RWPE2 (cell line): ENCODE data around the gene ZNF536.

Source experiments
- ATAC-seq: fragments of 200-7000 bp; cut with Tn5 transposase; 3 replicates; pipeline ENCODE4 v1.9.1; 2021; ENCODE audit warnings: low read depth
- DNase-seq: peaks from one replicate; pipeline ENCODE4 v3.0.0-alpha.2; 2020; ENCODE audit warnings: low spot score
- H3K27ac ChIP-seq: fragments of 450-650 bp; 2 replicates; pipeline ENCODE4 v1.5.1; 2017; ENCODE audit warnings: mild to moderate bottlenecking; ENCODE audit not compliant: poor library complexity, severe bottlenecking
- H3K27me3 ChIP-seq: fragments of 250-450 bp; sonication (Bioruptor Pico); 2 replicates; pipeline ENCODE4 v1.5.1; 2021; ENCODE audit warnings: mild to moderate bottlenecking, moderate library complexity; ENCODE audit not compliant: insufficient read depth, poor library complexity, severe bottlenecking
- H3K36me3 ChIP-seq: fragments of 250-450 bp; sonication (Bioruptor Pico); 2 replicates; pipeline ENCODE4 v1.5.1; 2020; ENCODE audit warnings: low read depth, mild to moderate bottlenecking, moderate library complexity
- H3K4me1 ChIP-seq: fragments of 250-450 bp; sonication (Bioruptor Pico); 2 replicates; pipeline ENCODE4 v1.5.1; 2021; ENCODE audit warnings: mild to moderate bottlenecking, moderate library complexity; ENCODE audit not compliant: insufficient read depth, poor library complexity, severe bottlenecking
- H3K4me3 ChIP-seq: fragments of 250-450 bp; sonication (Bioruptor Pico); 2 replicates; pipeline ENCODE4 v1.5.1; 2021; ENCODE audit warnings: mild to moderate bottlenecking, moderate library complexity; ENCODE audit not compliant: severe bottlenecking
- H3K9me3 ChIP-seq: fragments of 250-450 bp; sonication (Bioruptor Pico); 2 replicates; pipeline ENCODE4 v1.5.1; 2021; ENCODE audit warnings: mild to moderate bottlenecking, moderate library complexity; ENCODE audit not compliant: severe bottlenecking
- CTCF ChIP-seq: fragments of 450-650 bp; IDR thresholded peaks from one replicate; pipeline ENCODE4 v1.5.1; 2017; ENCODE audit warnings: mild to moderate bottlenecking, moderate library complexity; ENCODE audit not compliant: poor library complexity, severe bottlenecking

Gene ZNF536

GRCh38 chr19:30371960-30372824, at the start of gene ZNF536:
Gene ZNF536, plus strand, starts transcription at chr19:30372384. Its CDS starts 71,179 bp downstream, at chr19:30443563.
- no peak for TF ChIP-seq CTCF
- Histone ChIP-seq H3K9me3 (no peaks in the 10 kb centered on the region), H3K4me1 (no peaks in the 10 kb centered on the region), H3K27ac (no peak within 1 kb of the TSS), H3K4me3 (no peak within 1 kb of the TSS), H3K36me3 (no peaks in the 10 kb centered on the region), H3K27me3 (peaks cover 59% of the 10 kb centered on the region)
- ATAC-seq (no peak), DNase-seq (no peak)

- no peaks in the 10 kb centered on the region for H3K9me3 ChIP-seq
- ATAC-seq (no peak), DNase-seq (no peak)
- no peak for TF ChIP-seq CTCF
- H3K4me1 ChIP-seq, result no peaks in the 10 kb centered on the region
- no peaks in the 10 kb centered on the region for H3K27me3 ChIP-seq
- no peaks in the 10 kb centered on the region for H3K36me3 ChIP-seq
- H3K4me3 ChIP-seq, result no peak overlapping the region
- H3K27ac ChIP-seq, result no peak overlapping the region
These were observed 49.4 kb upstream of the ZNF536 start for GRCh38 chr19:30322641-30323320.

- Histone ChIP-seq H3K27me3 (no peaks in the 10 kb centered on the region), H3K9me3 (no peaks in the 10 kb centered on the region), H3K4me3 (no peak overlapping the region), H3K27ac (no peak overlapping the region), H3K36me3 (no peaks in the 10 kb centered on the region), H3K4me1 (no peaks in the 10 kb centered on the region)
- no peak for TF ChIP-seq CTCF
- DNase-seq, result no peak
- no peak for ATAC-seq
These were observed 48.3 kb upstream of the ZNF536 start for GRCh38 chr19:30323904-30324303.

- ATAC-seq, result no peak
- Histone ChIP-seq H3K27ac (no peak overlapping the region), H3K4me1 (no peaks in the 10 kb centered on the region), H3K4me3 (no peak overlapping the region), H3K36me3 (no peaks in the 10 kb centered on the region), H3K27me3 (no peaks in the 10 kb centered on the region), H3K9me3 (no peaks in the 10 kb centered on the region)
- no peak for DNase-seq
- no peak for TF ChIP-seq CTCF
These were observed 47.2 kb upstream of the ZNF536 start for GRCh38 chr19:30324982-30325381.
